HUES64 (cell line): ENCODE data around the gene TNS4.

ENCODE experiments used
- H3K27ac ChIP-seq: 2 replicates; pipeline ENCODE4 v1.7.0; 2013; ENCODE audit warnings: low read depth, low read length, inconsistent platforms
- H3K27me3 ChIP-seq: 2 replicates; pipeline ENCODE4 v1.6.1; 2013; ENCODE audit warnings: mild to moderate bottlenecking, low read length; ENCODE audit not compliant: insufficient read depth
- H3K36me3 ChIP-seq: 2 replicates; pipeline ENCODE4 v1.6.1; 2013; ENCODE audit warnings: mild to moderate bottlenecking, low read length; ENCODE audit not compliant: insufficient read depth
- H3K4me1 ChIP-seq: 2 replicates; pipeline ENCODE4 v1.6.1; 2013; ENCODE audit warnings: mild to moderate bottlenecking, low read length, moderate library complexity; ENCODE audit not compliant: insufficient read depth
- H3K4me3 ChIP-seq: 2 replicates; pipeline ENCODE4 v1.5.1; 2013; ENCODE audit warnings: mild to moderate bottlenecking, low read length, moderate library complexity
- H3K9ac ChIP-seq: 2 replicates; pipeline ENCODE4 v1.6.1; 2013; ENCODE audit warnings: mild to moderate bottlenecking, low read depth, low read length
- H3K9me3 ChIP-seq: 2 replicates; pipeline ENCODE4 v1.6.1; 2013; ENCODE audit warnings: low read depth, low read length; ENCODE audit not compliant: insufficient read depth
- WGBS: fragments of 150-250, 120-280 bp; methylation state at CpG from one replicate; pipeline ENCODE4 v1.1.7; 2013; ENCODE audit warnings: missing lambda C conversion rate; 5-methylcytosine and 5-hydroxymethylcytosine counted together

The TNS4 gene

DNA sequence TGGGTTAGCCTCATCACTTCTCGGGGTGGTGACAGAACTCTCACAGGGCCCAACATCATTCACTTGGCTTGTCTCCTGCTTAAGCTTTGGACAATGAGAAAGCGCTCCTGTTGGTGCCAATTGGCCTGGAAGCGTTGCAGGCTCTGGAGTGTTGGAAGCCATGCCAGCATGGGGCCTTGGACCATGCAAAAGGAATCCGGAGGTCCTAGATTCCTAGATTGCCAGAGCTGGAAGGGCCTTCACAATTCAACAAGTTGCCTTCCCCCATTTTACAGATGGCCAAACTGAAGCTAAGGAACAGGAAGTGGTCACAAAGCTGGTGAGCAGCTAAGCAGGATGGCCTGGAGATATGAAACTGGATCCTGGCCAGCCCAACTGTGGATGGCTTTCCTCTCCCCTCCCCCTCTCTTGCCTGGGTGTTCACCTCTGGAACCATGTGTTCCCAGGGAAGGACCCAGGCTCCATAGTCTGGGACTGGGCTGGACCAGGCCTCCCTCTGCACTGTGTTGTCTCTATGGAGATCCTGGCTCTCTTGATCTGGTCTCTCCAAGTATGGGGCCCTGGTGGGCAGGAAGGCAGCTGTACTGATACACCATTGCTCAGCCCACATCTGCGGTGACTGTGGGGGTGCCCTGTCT lies 64.2 kb downstream of the TNS4 start:
- Histone ChIP-seq H3K9ac (no peak overlapping the region), H3K36me3 (no peaks in the 10 kb centered on the region), H3K4me3 (no peak overlapping the region), H3K27ac (no peak overlapping the region), H3K4me1 (peaks cover 5% of the 10 kb centered on the region; the same call in 1 of the 2 replicates), H3K9me3 (no peaks in the 10 kb centered on the region), H3K27me3 (no peaks in the 10 kb centered on the region)
- 95% methylated on average over 5 of the region's 5 CpGs for WGBS

DNA sequence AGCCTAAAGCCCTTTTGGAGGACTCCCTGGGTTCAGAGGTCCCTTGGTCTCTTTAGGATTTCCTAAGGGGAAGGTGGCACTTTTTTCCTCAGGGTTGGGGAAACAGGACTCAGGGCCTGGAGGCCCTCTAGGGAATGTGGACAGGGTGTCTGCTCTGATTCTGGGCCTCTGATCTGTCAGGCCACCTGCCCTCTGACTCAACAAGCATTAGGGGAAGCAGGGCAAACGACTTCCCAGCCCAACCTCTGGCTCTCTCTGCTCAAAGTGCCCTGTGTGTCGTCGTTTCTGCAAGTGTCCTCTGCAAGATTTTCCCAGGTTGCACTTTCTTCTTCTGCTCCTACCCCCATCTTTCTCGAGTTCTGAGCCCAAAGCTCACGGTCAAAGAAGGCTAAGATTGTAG lies 64.8 kb downstream of the TNS4 start:
- Histone ChIP-seq H3K4me3 (no peak overlapping the region), H3K27me3 (no peaks in the 10 kb centered on the region), H3K27ac (no peak overlapping the region), H3K36me3 (no peaks in the 10 kb centered on the region), H3K9me3 (no peaks in the 10 kb centered on the region), H3K4me1 (peaks cover 5% of the 10 kb centered on the region; the same call in 1 of the 2 replicates), H3K9ac (no peak overlapping the region)
- WGBS = 87% methylated on average over 5 of the region's 5 CpGs

DNA sequence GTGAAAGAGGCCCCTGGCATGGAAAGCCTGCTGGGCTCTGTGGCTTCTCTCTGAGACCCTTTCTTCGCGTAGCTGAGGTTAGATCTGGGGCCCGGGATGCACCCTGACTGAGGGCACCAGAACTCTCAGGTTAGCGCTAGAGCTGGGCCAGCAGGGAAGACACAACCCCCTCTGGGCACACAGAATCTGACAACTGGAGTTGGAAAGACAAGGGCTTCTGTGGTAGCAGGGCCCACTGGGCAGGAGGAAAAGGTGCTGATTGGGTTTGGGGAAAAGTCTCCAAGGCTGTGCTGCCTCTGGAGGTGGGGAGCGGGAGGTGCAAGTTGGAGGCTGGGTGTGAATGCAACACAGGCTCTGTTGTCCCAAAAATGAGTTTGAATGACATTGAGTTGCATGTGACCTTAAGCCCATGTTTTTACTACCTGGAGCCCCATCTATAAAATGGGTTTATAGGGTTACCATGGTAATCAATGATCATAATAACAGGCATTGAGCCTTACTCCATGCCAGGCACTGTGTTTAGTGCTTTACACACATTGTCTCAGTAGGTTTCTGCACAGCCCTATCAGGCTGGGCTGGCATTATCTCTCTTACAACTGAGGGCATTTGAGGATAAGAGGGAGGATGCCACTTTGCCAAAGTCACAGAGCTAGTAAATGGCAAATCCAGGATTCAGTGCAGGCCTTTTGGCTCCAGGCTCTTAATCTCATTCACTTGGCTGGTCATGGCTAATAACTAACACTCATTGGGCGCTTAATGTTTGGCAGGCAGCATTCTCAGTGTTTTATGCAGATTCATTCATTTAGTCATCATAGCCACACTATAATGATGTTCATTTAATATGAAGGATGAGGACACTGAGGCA lies 67.6 kb downstream of the TNS4 start:
- no peak overlapping the region for H3K9ac ChIP-seq
- no peak overlapping the region for H3K27ac ChIP-seq
- no peaks in the 10 kb centered on the region for H3K27me3 ChIP-seq
- WGBS = 61% methylated on average over 6 of the region's 6 CpGs
- no peaks in the 10 kb centered on the region for H3K36me3 ChIP-seq
- peaks cover 5% of the 10 kb centered on the region; the same call in 1 of the 2 replicates for H3K4me1 ChIP-seq
- no peak overlapping the region for H3K4me3 ChIP-seq
- no peaks in the 10 kb centered on the region for H3K9me3 ChIP-seq

DNA sequence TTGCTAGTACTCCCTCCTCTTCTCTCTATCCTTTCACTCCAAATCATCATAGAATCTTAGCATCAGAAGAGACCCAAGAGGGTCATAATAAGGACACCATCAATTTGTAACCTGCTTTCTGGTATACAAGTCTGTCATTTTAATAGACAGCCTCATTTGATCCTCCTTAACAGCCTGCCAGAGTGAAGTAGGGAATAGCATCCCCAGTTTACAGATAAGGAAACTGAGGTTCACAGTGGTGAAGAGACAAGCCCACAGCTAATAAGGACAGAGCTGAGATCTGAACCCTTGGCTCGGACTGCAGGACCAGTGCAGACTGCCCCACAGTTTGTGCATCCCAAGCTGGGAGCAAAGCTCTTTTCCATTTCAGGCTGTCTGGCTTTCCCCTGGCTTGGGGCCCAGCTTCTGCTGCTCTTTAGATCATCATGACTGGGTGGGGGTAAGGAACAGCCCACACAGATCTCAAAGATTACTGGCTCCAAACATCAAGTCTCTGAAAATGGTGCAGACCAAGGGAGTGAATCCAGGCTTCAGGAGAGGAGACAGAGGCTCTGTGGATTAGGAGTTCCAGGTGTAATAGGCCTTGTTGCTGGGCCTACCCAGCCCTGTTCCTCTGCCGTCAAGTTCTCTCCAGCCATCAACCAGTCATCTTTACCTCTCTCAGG lies 68.4 kb downstream of the TNS4 start:
- H3K9ac ChIP-seq = no peak overlapping the region
- no peaks in the 10 kb centered on the region for H3K9me3 ChIP-seq

DNA sequence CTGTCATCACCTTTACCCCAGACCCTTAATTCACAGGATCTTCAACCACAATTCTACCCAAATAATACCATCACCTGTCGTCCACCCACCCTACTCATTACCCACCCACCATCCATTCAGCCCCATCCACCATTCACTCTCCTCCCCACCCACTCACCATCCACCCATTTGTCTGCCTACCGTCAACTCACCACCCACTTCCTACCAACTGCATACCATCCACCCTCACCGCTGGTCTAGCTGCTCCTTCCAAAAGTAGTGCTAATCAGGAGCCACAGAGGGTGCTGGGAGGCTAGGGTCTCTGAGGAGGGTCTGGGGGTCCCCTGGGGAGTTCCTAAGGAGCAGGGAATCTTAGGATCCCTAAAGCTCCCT lies 70.2 kb downstream of the TNS4 start:
- no peaks in the 10 kb centered on the region for H3K9me3 ChIP-seq
- H3K4me1 ChIP-seq = peaks cover 6% of the 10 kb centered on the region; the same call in 1 of the 2 replicates
- H3K27me3 ChIP-seq = no peaks in the 10 kb centered on the region
- no peak overlapping the region for H3K27ac ChIP-seq
- no peak overlapping the region for H3K9ac ChIP-seq
- 91% methylated on average over 3 of the region's 3 CpGs for WGBS
- no peaks in the 10 kb centered on the region for H3K36me3 ChIP-seq
- H3K4me3 ChIP-seq = no peak overlapping the region

More for the DNA sequence above, 68.4 kb downstream of the TNS4 start:
- 89% methylated on average over 2 of the region's 2 CpGs for WGBS
- no peak overlapping the region for H3K27ac ChIP-seq
- no peaks in the 10 kb centered on the region for H3K27me3 ChIP-seq
- H3K4me3 ChIP-seq = no peak overlapping the region
- peaks cover 5% of the 10 kb centered on the region; the same call in 1 of the 2 replicates for H3K4me1 ChIP-seq
- no peaks in the 10 kb centered on the region for H3K36me3 ChIP-seq

DNA sequence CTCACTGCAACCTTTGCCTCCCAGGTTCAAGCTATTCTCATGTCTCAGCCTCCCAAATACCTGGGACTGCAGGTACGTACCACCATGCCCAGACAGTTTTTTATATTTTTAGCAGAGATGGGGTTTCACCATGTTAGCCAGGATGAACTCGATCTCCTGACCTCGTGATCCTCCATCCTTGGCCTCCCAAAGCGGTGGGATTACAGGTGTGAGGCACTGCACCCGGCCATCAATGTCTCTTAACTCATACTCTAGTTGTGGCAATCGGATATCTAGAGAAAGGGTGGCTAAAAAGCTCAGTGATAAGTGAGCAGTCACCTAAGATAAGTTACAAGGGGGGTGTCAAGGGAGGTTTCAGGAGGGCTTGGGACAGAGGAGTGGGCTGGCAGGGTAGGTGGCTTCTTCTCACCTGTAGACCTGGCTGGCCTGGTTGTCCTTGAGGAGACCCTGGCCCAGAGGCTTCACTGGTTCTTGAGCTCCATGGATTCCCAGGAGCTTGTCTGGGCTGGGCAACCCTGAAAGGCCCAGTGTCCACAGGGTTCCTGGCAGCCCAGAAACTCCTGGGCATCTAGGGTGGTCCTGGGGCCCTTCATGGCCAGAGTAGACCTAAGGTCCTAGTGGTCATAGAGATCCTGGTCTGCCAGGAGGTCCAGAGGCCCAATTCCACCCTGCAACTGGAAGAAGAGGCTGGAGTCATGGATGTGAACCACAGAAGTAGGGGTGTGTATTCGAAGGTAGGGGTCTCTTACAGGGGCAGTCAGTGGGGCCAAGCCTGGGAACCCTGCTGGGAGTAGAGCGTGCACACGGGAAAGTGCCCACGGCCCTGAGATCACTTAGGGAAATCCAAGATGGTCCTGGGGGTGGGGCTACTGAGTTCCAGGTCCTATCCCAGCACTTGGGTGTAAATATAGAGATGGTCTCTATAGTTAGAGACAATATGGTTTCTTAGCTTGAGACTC lies 70.9 kb downstream of the TNS4 start:
- H3K9ac ChIP-seq = no peak overlapping the region
- no peaks in the 10 kb centered on the region for H3K9me3 ChIP-seq
- no peaks in the 10 kb centered on the region for H3K27me3 ChIP-seq
- H3K36me3 ChIP-seq = no peaks in the 10 kb centered on the region
- H3K4me1 ChIP-seq = peaks cover 12% of the 10 kb centered on the region; the same call in 1 of the 2 replicates
- no peak overlapping the region for H3K27ac ChIP-seq
- 92% methylated on average over 10 of the region's 10 CpGs for WGBS
- H3K4me3 ChIP-seq = no peak overlapping the region

DNA sequence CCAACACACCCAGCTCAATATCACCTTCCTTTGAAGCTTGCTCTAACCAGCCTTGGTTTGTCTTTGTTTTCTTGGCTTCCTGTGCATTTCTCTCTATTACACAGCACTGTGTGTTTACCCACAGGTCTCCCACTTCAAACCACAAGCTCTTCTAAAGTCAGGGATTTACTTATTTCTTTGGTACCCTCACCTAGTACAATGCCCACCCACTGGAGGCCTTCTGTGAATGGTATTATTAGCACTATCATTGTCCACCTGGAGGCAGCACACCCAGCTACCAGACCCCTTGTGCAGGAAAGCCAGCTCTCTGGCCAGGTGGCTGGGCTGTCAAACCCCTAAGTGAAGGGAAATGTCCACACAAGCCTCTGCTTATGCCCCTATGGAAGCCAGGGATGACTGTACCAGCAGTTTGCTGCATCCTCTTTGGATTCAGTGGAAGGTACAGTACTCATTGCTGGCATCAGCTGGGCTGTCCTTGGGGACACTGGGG lies 74.4 kb downstream of the TNS4 start:
- H3K9ac ChIP-seq = no peak overlapping the region
- H3K36me3 ChIP-seq = no peaks in the 10 kb centered on the region
- no peaks in the 10 kb centered on the region for H3K27me3 ChIP-seq
- peaks cover 18% of the 10 kb centered on the region for H3K4me1 ChIP-seq
- no peak overlapping the region for H3K27ac ChIP-seq
- no peaks in the 10 kb centered on the region for H3K9me3 ChIP-seq
- no peak overlapping the region for H3K4me3 ChIP-seq
